HG02571 (cell line): ENCODE results near the gene PPCS.
"Not testable (repeated sequence)": the region's sequence is repeated elsewhere in the genome, so short reads cannot be mapped to it uniquely, and the experiment has no call there.

Source experiments
- ATAC-seq: cut with Tn5 transposase; IDR thresholded peaks from one replicate; pipeline ENCODE4 v1.9.1; 2021; ENCODE audit warnings: mild to moderate bottlenecking, moderate library complexity; ENCODE audit not compliant: unreplicated experiment

PPCS gene

GRCh38 chr1:42450061-42450460 is 6.3 kb upstream of the PPCS start:
- no peak for ATAC-seq

- ATAC-seq, result no peak
These were observed 3.0 kb upstream of the PPCS start for GRCh38 chr1:42453386-42453785.

GRCh38 chr1:42454403-42454802 is 1.9 kb upstream of the PPCS start:
- ATAC-seq, result no peak

GRCh38 chr1:42456754-42457089 is 379 bp downstream of the PPCS start:
- ATAC-seq, result peak; percentile 46

GRCh38 chr1:42461196-42461595 is 4.9 kb downstream of the PPCS start:
- no peak for ATAC-seq

- ATAC-seq, result peak; percentile 98
These were observed 6.8 kb downstream of the PPCS start, which contains the start of gene CCDC30 for GRCh38 chr1:42462828-42463763. TSS of gene CCDC30 (plus strand) at chr1:42463286. CDS start at chr1:42480552, 17,266 bp downstream.

- no peak for ATAC-seq
These were observed 7.6 kb downstream of the PPCS start for GRCh38 chr1:42463921-42464320.

- ATAC-seq, result no peak
These were observed 9.7 kb downstream of the PPCS start for GRCh38 chr1:42466030-42466429.

GRCh38 chr1:42469727-42470126 is 13.4 kb downstream of the PPCS start:
- ATAC-seq, result no peak

GRCh38 chr1:42476605-42477004 is 20.3 kb downstream of the PPCS start:
- ATAC-seq, result no peak

GRCh38 chr1:42477354-42477753 is 21.0 kb downstream of the PPCS start:
- not testable (repeated sequence) for ATAC-seq

GRCh38 chr1:42477775-42478174 is 21.4 kb downstream of the PPCS start:
- ATAC-seq, result no peak

- ATAC-seq, result no peak
These were observed 23.3 kb downstream of the PPCS start for GRCh38 chr1:42479621-42480020.

- ATAC-seq, result no peak
These were observed 24.6 kb downstream of the PPCS start for GRCh38 chr1:42480921-42481320.

- no peak for ATAC-seq
These were observed 26.4 kb downstream of the PPCS start for GRCh38 chr1:42482635-42483153.

- no peak for ATAC-seq
These were observed 28.0 kb downstream of the PPCS start for GRCh38 chr1:42484382-42484781.

GRCh38 chr1:42490237-42490636 is 33.9 kb downstream of the PPCS start:
- no peak for ATAC-seq

- not testable (repeated sequence) for ATAC-seq
These were observed 45.7 kb downstream of the PPCS start for GRCh38 chr1:42502031-42502430.

GRCh38 chr1:42504535-42505128 is 48.3 kb downstream of the PPCS start:
- no peak for ATAC-seq

GRCh38 chr1:42506576-42506975 is 50.2 kb downstream of the PPCS start:
- ATAC-seq, result no peak
